GM23338 (cell line): Measurements from ENCODE around the gene AHI1.

Experiments used
- CREB1 ChIP-seq: fragments of 250-450 bp; sonication (Bioruptor Pico); IDR thresholded peaks from 2 replicates; pipeline ENCODE4 v1.5.0; 2020; ENCODE audit warnings: low read depth, mild to moderate bottlenecking, moderate library complexity
- EZH2 ChIP-seq: fragments of 200-600 bp; sonication (generic); IDR thresholded peaks from one replicate; pipeline ENCODE4 v1.8.0; 2017; ENCODE audit warnings: antibody characterized with exemption, mild to moderate bottlenecking, low read depth; ENCODE audit not compliant: unreplicated experiment
- EZH2phosphoT487 ChIP-seq: fragments of 200-600 bp; sonication (generic); IDR thresholded peaks from one replicate; pipeline ENCODE4 v1.8.1; 2018; ENCODE audit warnings: antibody characterized with exemption; ENCODE audit not compliant: unreplicated experiment
- JUNB ChIP-seq: IDR thresholded peaks from one replicate; pipeline ENCODE4 v1.6.1; 2016; ENCODE audit warnings: antibody characterized with exemption; ENCODE audit not compliant: unreplicated experiment
- NANOG ChIP-seq: IDR thresholded peaks from 2 replicates; pipeline ENCODE4 v1.6.1; 2016; ENCODE audit warnings: antibody characterized with exemption, borderline replicate concordance
- POLR2AphosphoS5 ChIP-seq: IDR thresholded peaks from 2 replicates; pipeline ENCODE4 v1.6.1; 2016; ENCODE audit warnings: antibody characterized with exemption, low read depth
- STAT1 ChIP-seq: IDR thresholded peaks from one replicate; pipeline ENCODE4 v1.6.1; 2016; ENCODE audit warnings: antibody characterized with exemption; ENCODE audit not compliant: unreplicated experiment
- ZNF114 ChIP-seq: fragments of 250-450 bp; sonication (Bioruptor Pico); IDR thresholded peaks from 2 replicates; pipeline ENCODE4 v1.5.0; 2020; ENCODE audit warnings: mild to moderate bottlenecking, moderate library complexity
- ZNF331 ChIP-seq: fragments of 250-450 bp; sonication (Bioruptor Pico); IDR thresholded peaks from 2 replicates; pipeline ENCODE4 v1.5.0; 2020; ENCODE audit warnings: low read depth, mild to moderate bottlenecking, moderate library complexity
- TF ChIP-seq, protein P1 (sequence below), 2 experiments: fragments of 200-600 bp in 1 of 2; sonication (generic) in 1 of 2; conservative IDR thresholded peaks; 2 replicates each; pipeline versions ENCODE4 v1.5.1 to v1.6.1; 2016 to 2017; ENCODE audit warnings: antibody characterized with exemption in 2 of 2, low read depth in 2 of 2, mild to moderate bottlenecking in 2 of 2, moderate library complexity in 1 of 2
- TF ChIP-seq, protein P2 (sequence below): IDR thresholded peaks from 2 replicates; pipeline ENCODE4 v1.6.1; 2016; ENCODE audit warnings: antibody characterized with exemption
- TF ChIP-seq, protein P3 (sequence below): IDR thresholded peaks from one replicate; pipeline ENCODE4 v1.6.1; 2018; ENCODE audit warnings: antibody characterized with exemption; ENCODE audit not compliant: unreplicated experiment
- TF ChIP-seq, protein P4 (sequence below): fragments of 250-450 bp; sonication (Bioruptor Pico); IDR thresholded peaks from 2 replicates; pipeline ENCODE4 v1.5.0; 2020; ENCODE audit warnings: mild to moderate bottlenecking, moderate library complexity

DNA sequence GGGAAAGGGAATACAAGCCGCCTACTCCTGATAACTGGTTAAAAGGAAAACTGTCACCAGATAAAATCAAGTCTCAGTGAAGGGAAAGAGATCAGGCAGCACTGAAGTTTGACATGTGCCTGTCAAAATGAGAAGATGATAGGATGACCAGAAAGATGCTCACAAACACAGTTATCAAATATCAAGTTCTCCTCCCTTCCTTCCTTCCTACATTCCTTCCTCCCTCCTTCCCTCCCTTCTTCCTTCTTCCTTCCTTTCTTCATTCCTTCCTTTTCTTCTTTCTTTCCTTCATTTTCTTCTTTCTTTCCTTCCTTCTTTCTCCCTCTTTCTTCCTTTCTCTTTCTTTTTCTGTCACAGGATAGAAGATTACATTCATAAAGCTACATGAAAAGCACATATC is 261.2 kb downstream of the AHI1 start:
- TF ChIP-seq, protein P1, sequence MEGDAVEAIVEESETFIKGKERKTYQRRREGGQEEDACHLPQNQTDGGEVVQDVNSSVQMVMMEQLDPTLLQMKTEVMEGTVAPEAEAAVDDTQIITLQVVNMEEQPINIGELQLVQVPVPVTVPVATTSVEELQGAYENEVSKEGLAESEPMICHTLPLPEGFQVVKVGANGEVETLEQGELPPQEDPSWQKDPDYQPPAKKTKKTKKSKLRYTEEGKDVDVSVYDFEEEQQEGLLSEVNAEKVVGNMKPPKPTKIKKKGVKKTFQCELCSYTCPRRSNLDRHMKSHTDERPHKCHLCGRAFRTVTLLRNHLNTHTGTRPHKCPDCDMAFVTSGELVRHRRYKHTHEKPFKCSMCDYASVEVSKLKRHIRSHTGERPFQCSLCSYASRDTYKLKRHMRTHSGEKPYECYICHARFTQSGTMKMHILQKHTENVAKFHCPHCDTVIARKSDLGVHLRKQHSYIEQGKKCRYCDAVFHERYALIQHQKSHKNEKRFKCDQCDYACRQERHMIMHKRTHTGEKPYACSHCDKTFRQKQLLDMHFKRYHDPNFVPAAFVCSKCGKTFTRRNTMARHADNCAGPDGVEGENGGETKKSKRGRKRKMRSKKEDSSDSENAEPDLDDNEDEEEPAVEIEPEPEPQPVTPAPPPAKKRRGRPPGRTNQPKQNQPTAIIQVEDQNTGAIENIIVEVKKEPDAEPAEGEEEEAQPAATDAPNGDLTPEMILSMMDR (conservative IDR thresholded peaks at IDR 0.05; ENCODE audit: low read depth in 2 of 2) = no peak
- no peak for TF ChIP-seq EZH2
- no peak for TF ChIP-seq POLR2AphosphoS5
- TF ChIP-seq CREB1 (CRISPR knock-in tag) = no peak
- no peak for TF ChIP-seq ZNF331 (CRISPR knock-in tag)
- TF ChIP-seq, protein P2, sequence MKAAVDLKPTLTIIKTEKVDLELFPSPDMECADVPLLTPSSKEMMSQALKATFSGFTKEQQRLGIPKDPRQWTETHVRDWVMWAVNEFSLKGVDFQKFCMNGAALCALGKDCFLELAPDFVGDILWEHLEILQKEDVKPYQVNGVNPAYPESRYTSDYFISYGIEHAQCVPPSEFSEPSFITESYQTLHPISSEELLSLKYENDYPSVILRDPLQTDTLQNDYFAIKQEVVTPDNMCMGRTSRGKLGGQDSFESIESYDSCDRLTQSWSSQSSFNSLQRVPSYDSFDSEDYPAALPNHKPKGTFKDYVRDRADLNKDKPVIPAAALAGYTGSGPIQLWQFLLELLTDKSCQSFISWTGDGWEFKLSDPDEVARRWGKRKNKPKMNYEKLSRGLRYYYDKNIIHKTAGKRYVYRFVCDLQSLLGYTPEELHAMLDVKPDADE = no peak
- TF ChIP-seq, protein P3, sequence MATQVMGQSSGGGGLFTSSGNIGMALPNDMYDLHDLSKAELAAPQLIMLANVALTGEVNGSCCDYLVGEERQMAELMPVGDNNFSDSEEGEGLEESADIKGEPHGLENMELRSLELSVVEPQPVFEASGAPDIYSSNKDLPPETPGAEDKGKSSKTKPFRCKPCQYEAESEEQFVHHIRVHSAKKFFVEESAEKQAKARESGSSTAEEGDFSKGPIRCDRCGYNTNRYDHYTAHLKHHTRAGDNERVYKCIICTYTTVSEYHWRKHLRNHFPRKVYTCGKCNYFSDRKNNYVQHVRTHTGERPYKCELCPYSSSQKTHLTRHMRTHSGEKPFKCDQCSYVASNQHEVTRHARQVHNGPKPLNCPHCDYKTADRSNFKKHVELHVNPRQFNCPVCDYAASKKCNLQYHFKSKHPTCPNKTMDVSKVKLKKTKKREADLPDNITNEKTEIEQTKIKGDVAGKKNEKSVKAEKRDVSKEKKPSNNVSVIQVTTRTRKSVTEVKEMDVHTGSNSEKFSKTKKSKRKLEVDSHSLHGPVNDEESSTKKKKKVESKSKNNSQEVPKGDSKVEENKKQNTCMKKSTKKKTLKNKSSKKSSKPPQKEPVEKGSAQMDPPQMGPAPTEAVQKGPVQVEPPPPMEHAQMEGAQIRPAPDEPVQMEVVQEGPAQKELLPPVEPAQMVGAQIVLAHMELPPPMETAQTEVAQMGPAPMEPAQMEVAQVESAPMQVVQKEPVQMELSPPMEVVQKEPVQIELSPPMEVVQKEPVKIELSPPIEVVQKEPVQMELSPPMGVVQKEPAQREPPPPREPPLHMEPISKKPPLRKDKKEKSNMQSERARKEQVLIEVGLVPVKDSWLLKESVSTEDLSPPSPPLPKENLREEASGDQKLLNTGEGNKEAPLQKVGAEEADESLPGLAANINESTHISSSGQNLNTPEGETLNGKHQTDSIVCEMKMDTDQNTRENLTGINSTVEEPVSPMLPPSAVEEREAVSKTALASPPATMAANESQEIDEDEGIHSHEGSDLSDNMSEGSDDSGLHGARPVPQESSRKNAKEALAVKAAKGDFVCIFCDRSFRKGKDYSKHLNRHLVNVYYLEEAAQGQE = no peak
- TF ChIP-seq STAT1 = no peak
- no peak for TF ChIP-seq JUNB
- TF ChIP-seq EZH2phosphoT487 = no peak
- no peak for TF ChIP-seq ZNF114 (CRISPR knock-in tag)
- TF ChIP-seq NANOG = no peak
- TF ChIP-seq, protein P4, sequence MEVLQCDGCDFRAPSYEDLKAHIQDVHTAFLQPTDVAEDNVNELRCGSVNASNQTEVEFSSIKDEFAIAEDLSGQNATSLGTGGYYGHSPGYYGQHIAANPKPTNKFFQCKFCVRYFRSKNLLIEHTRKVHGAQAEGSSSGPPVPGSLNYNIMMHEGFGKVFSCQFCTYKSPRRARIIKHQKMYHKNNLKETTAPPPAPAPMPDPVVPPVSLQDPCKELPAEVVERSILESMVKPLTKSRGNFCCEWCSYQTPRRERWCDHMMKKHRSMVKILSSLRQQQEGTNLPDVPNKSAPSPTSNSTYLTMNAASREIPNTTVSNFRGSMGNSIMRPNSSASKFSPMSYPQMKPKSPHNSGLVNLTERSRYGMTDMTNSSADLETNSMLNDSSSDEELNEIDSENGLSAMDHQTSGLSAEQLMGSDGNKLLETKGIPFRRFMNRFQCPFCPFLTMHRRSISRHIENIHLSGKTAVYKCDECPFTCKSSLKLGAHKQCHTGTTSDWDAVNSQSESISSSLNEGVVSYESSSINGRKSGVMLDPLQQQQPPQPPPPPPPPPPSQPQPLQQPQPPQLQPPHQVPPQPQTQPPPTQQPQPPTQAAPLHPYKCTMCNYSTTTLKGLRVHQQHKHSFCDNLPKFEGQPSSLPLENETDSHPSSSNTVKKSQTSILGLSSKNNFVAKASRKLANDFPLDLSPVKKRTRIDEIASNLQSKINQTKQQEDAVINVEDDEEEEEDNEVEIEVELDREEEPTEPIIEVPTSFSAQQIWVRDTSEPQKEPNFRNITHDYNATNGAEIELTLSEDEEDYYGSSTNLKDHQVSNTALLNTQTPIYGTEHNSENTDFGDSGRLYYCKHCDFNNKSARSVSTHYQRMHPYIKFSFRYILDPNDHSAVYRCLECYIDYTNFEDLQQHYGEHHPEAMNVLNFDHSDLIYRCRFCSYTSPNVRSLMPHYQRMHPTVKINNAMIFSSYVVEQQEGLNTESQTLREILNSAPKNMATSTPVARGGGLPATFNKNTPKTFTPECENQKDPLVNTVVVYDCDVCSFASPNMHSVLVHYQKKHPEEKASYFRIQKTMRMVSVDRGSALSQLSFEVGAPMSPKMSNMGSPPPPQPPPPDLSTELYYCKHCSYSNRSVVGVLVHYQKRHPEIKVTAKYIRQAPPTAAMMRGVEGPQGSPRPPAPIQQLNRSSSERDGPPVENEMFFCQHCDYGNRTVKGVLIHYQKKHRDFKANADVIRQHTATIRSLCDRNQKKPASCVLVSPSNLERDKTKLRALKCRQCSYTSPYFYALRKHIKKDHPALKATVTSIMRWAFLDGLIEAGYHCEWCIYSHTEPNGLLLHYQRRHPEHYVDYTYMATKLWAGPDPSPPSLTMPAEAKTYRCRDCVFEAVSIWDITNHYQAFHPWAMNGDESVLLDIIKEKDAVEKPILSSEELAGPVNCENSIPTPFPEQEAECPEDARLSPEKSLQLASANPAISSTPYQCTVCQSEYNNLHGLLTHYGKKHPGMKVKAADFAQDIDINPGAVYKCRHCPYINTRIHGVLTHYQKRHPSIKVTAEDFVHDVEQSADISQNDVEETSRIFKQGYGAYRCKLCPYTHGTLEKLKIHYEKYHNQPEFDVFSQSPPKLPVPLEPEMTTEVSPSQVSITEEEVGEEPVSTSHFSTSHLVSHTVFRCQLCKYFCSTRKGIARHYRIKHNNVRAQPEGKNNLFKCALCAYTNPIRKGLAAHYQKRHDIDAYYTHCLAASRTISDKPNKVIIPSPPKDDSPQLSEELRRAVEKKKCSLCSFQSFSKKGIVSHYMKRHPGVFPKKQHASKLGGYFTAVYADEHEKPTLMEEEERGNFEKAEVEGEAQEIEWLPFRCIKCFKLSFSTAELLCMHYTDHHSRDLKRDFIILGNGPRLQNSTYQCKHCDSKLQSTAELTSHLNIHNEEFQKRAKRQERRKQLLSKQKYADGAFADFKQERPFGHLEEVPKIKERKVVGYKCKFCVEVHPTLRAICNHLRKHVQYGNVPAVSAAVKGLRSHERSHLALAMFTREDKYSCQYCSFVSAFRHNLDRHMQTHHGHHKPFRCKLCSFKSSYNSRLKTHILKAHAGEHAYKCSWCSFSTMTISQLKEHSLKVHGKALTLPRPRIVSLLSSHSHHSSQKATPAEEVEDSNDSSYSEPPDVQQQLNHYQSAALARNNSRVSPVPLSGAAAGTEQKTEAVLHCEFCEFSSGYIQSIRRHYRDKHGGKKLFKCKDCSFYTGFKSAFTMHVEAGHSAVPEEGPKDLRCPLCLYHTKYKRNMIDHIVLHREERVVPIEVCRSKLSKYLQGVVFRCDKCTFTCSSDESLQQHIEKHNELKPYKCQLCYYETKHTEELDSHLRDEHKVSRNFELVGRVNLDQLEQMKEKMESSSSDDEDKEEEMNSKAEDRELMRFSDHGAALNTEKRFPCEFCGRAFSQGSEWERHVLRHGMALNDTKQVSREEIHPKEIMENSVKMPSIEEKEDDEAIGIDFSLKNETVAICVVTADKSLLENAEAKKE (CRISPR knock-in tag) = no peak
